Mucosa of rectum (tissue), 2 donors: ENCODE measurements around the gene DAPK1.

Source experiments
- H3K27ac ChIP-seq, 2 donors: one replicate each; pipeline ENCODE4 v1.7.0; 2013; ENCODE audit warnings: inconsistent platforms in 2 of 2, low read depth in 2 of 2, low read length in 2 of 2
- H3K27me3 ChIP-seq, 2 donors: one replicate each; pipeline ENCODE4 v1.7.0; 2013; ENCODE audit warnings: low read length in 2 of 2; ENCODE audit not compliant: control insufficient read depth in 2 of 2, insufficient read depth in 2 of 2
- H3K36me3 ChIP-seq, 2 donors: one replicate each; pipeline ENCODE4 v1.7.0; 2013; ENCODE audit warnings: low read length in 2 of 2; ENCODE audit not compliant: control insufficient read depth in 2 of 2, insufficient read depth in 2 of 2
- H3K4me1 ChIP-seq, 2 donors: one replicate each; pipeline ENCODE4 v1.7.0; 2013; ENCODE audit warnings: low read length in 2 of 2, mild to moderate bottlenecking in 1 of 2; ENCODE audit not compliant: control insufficient read depth in 2 of 2, insufficient read depth in 2 of 2
- H3K4me3 ChIP-seq, 2 donors: one replicate each; pipeline ENCODE4 v1.7.0; 2013; ENCODE audit warnings: low read length in 2 of 2
- H3K9ac ChIP-seq, 2 donors: one replicate each; pipeline ENCODE4 v1.7.0; 2013; ENCODE audit warnings: low read length in 2 of 2, low read depth in 1 of 2, mild to moderate bottlenecking in 1 of 2
- H3K9me3 ChIP-seq, 2 donors: one replicate each; pipeline ENCODE4 v1.7.0; 2013; ENCODE audit warnings: low read length in 2 of 2; ENCODE audit not compliant: control insufficient read depth in 2 of 2
- donor health status: healthy.
- donor health status: Normal muscosa, but diverticular disease.

Gene DAPK1

DNA sequence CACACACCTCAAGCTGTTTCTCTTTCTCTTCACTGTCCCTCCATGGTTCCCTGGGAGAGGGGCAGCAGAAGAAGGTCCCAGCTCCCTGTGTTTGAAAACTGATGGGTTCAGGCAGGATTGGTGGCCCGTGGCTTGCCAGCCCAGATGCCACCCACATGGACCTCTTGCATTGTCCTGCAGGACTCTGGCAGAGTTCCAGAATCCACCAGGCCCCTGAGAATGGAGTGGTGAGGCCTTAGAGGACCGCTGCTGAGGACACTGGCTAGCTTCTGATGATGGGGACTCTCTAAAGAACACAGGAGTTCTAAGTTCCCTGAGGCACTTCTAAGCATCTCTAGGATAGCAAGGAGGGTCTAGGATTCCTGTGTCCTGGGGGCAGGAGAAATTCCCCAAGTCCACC lies 253.1 kb downstream of the DAPK1 start:
- Histone ChIP-seq H3K36me3 (no peaks in the 10 kb centered on the region), H3K9me3 (no peaks in the 10 kb centered on the region), H3K9ac (no peak overlapping the region), H3K27me3 (no peaks in the 10 kb centered on the region), H3K4me1 (no peaks in the 10 kb centered on the region), H3K27ac (no peak overlapping the region), H3K4me3 (no peak overlapping the region)

DNA sequence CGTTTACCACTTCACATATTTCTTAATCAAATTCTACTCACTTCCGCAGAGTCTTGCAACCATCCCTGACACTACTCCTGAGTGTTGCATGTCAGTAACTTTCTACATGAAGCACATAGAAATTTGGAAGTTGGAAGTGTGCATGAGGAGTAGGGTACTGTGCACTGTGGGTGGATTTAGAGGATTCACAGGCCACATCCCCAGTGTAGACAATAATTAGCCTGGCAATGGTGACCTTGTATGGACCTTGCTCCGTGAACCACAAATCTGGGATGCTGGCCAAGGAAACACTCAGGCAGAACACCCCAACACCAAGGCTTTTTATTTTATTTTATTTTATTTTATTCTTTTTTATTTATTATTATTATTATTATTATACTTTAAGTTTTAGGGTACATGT lies 253.8 kb downstream of the DAPK1 start:
- no peak overlapping the region for H3K27ac ChIP-seq
- no peaks in the 10 kb centered on the region for H3K36me3 ChIP-seq
- no peaks in the 10 kb centered on the region for H3K4me1 ChIP-seq
- no peak overlapping the region for H3K4me3 ChIP-seq
- no peak overlapping the region for H3K9ac ChIP-seq
- H3K9me3 ChIP-seq, result no peaks in the 10 kb centered on the region
- no peaks in the 10 kb centered on the region for H3K27me3 ChIP-seq

DNA sequence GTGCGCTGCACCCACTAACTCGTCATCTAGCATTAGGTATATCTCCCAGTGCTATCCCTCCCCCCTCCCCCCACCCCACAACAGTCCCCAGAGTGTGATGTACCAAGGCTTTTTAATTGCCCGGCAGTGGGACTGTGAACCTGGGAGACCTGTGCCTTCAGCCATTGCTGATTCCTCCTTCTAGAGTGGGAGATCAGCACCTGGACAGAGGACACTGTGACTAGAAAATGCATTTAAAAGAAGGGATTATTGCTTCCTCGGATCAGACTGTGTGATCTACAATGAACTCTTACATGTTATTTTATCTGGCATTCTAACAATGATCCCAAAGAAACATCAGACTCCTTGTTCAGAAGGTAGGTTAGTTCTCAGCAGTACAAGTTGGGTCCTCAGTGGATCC lies 254.2 kb downstream of the DAPK1 start:
- H3K36me3 ChIP-seq, result no peaks in the 10 kb centered on the region
- no peaks in the 10 kb centered on the region for H3K9me3 ChIP-seq
- no peaks in the 10 kb centered on the region for H3K4me1 ChIP-seq
- H3K27me3 ChIP-seq, result no peaks in the 10 kb centered on the region
- H3K4me3 ChIP-seq, result no peak overlapping the region
- H3K27ac ChIP-seq, result no peak overlapping the region
- no peak overlapping the region for H3K9ac ChIP-seq

DNA sequence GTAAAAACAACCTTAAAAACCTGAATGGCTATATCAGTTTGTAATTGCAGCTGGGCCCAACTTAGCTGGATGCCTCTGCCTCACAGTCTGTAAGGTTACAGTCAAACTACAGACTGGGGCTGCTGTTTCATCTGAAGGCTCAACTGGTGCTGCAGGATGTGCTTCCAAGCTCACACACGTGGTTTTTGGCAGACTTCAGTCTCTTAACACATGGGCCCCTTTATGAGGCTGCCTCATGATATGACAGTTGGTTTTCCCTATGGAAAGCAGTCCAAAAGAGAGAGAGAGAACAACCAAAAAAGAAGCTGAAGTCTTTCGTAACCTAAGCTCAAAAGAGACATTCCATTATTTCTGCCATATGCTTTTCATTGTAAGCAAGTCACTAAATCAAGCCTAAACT lies 255.6 kb downstream of the DAPK1 start:
- Histone ChIP-seq H3K27me3 (no peaks in the 10 kb centered on the region), H3K4me1 (no peaks in the 10 kb centered on the region), H3K4me3 (no peak overlapping the region), H3K9ac (no peak overlapping the region), H3K27ac (no peak overlapping the region), H3K36me3 (no peaks in the 10 kb centered on the region), H3K9me3 (no peaks in the 10 kb centered on the region)
